Mesenchymal stem cell (in vitro differentiated cells and primary cell): Measurements from ENCODE around the gene GSTT2.
"Not testable (repeated sequence)": the region's sequence is repeated elsewhere in the genome, so short reads cannot be mapped to it uniquely, and the experiment has no call there.

ENCODE experiments used
- DNase-seq: peaks from one replicate; pipeline ENCODE4 v3.0.0-alpha.2; 2013
- H2AFZ ChIP-seq: one replicate; pipeline ENCODE4 v1.6.1; 2013; ENCODE audit warnings: low read depth, mild to moderate bottlenecking, control low read depth, inconsistent platforms, low read length, moderate library complexity
- H2AK5ac ChIP-seq: 2 replicates; pipeline ENCODE4 v1.6.1; 2013; ENCODE audit warnings: low read length, moderate library complexity, mild to moderate bottlenecking, inconsistent platforms; ENCODE audit not compliant: severe bottlenecking
- H2BK120ac ChIP-seq: one replicate; pipeline ENCODE4 v1.6.1; 2013; ENCODE audit warnings: low read depth, mild to moderate bottlenecking, inconsistent platforms, low read length, moderate library complexity
- H2BK12ac ChIP-seq, 2 experiments: one replicate each; pipeline ENCODE4 v1.6.1; 2013; ENCODE audit warnings: inconsistent platforms in 2 of 2, low read length in 2 of 2, mild to moderate bottlenecking in 2 of 2, moderate library complexity in 2 of 2, control low read depth in 1 of 2
- H2BK15ac ChIP-seq: one replicate; pipeline ENCODE4 v1.6.1; 2013; ENCODE audit warnings: mild to moderate bottlenecking, low read depth, inconsistent platforms; ENCODE audit not compliant: poor library complexity, severe bottlenecking
- H2BK5ac ChIP-seq: 2 replicates; pipeline ENCODE4 v1.6.1; 2013; ENCODE audit warnings: low read depth, mild to moderate bottlenecking, low read length, control low read depth, inconsistent platforms; ENCODE audit not compliant: poor library complexity, severe bottlenecking
- H3K14ac ChIP-seq, 2 experiments: one replicate each; pipeline ENCODE4 v1.6.1; 2013; ENCODE audit warnings: inconsistent platforms in 2 of 2, low read length in 2 of 2, control low read depth in 1 of 2, mild to moderate bottlenecking in 1 of 2, moderate library complexity in 1 of 2
- H3K18ac ChIP-seq, 2 experiments: one replicate each; pipeline ENCODE4 v1.6.1; 2013; ENCODE audit warnings: inconsistent platforms in 2 of 2, low read length in 2 of 2, control low read depth in 1 of 2, low read depth in 1 of 2, mild to moderate bottlenecking in 1 of 2
- H3K23ac ChIP-seq, 2 experiments: one replicate each; pipeline ENCODE4 v1.6.1; 2013; ENCODE audit warnings: inconsistent platforms in 2 of 2, low read length in 2 of 2, mild to moderate bottlenecking in 2 of 2, moderate library complexity in 2 of 2, control low read depth in 1 of 2
- H3K27ac ChIP-seq: 2 replicates; pipeline ENCODE4 v1.5.1; 2013; ENCODE audit warnings: mild to moderate bottlenecking, moderate library complexity, low read length, control low read depth, inconsistent platforms; ENCODE audit not compliant: poor library complexity, severe bottlenecking
- H3K27me3 ChIP-seq, 2 experiments: 2 replicates each; pipeline versions ENCODE4 v1.6.1 to v1.7.0; 2013; ENCODE audit warnings: low read length in 2 of 2, mild to moderate bottlenecking in 2 of 2, moderate library complexity in 2 of 2, control low read depth in 1 of 2, inconsistent platforms in 1 of 2; ENCODE audit not compliant: control insufficient read depth in 1 of 2, insufficient read depth in 1 of 2
- H3K36me3 ChIP-seq, 2 experiments: 2 replicates each; pipeline versions ENCODE4 v1.6.1 to v1.7.0; 2013; ENCODE audit warnings: low read length in 2 of 2, control low read depth in 1 of 2, inconsistent platforms in 1 of 2, low read depth in 1 of 2, mild to moderate bottlenecking in 1 of 2; ENCODE audit not compliant: insufficient read depth in 2 of 2, control insufficient read depth in 1 of 2
- H3K4ac ChIP-seq, 2 experiments: one replicate each; pipeline ENCODE4 v1.6.1; 2013; ENCODE audit warnings: inconsistent platforms in 2 of 2, low read length in 2 of 2, mild to moderate bottlenecking in 2 of 2, moderate library complexity in 2 of 2, control low read depth in 1 of 2, low read depth in 1 of 2
- H3K4me1 ChIP-seq: 2 replicates; pipeline ENCODE4 v1.6.1; 2013; ENCODE audit warnings: low read depth, low read length, control low read depth; ENCODE audit not compliant: control insufficient read depth, insufficient read depth
- H3K4me2 ChIP-seq: 2 replicates; pipeline ENCODE4 v1.6.1; 2013; ENCODE audit warnings: low read length, mild to moderate bottlenecking, inconsistent platforms; ENCODE audit not compliant: poor library complexity, severe bottlenecking
- H3K4me3 ChIP-seq, 2 experiments: 2 replicates each; pipeline versions ENCODE4 v1.5.1 to v1.7.0; 2013; ENCODE audit warnings: low read length in 2 of 2, mild to moderate bottlenecking in 2 of 2, control low read depth in 1 of 2, low read depth in 1 of 2; ENCODE audit not compliant: insufficient read depth in 1 of 2
- H3K79me1 ChIP-seq: replicated peaks from 2 replicates; pipeline ENCODE4 v1.6.1; 2013; ENCODE audit warnings: mild to moderate bottlenecking, control low read depth, low read length, inconsistent platforms; ENCODE audit not compliant: poor library complexity, severe bottlenecking
- H3K9ac ChIP-seq: 2 replicates; pipeline ENCODE4 v1.7.0; 2013; ENCODE audit warnings: mild to moderate bottlenecking, low read length, moderate library complexity
- H3K9me3 ChIP-seq: 2 replicates; pipeline ENCODE4 v1.7.0; 2013; ENCODE audit warnings: mild to moderate bottlenecking, low read length; ENCODE audit not compliant: control insufficient read depth
- H4K8ac ChIP-seq: one replicate; pipeline ENCODE4 v1.6.1; 2013; ENCODE audit warnings: inconsistent platforms, mild to moderate bottlenecking, low read length, moderate library complexity
- H4K91ac ChIP-seq: one replicate; pipeline ENCODE4 v1.6.1; 2013; ENCODE audit warnings: mild to moderate bottlenecking, low read length, inconsistent platforms
- WGBS: methylation state at CpG from one replicate; pipeline ENCODE4 v1.1.7; 2013; ENCODE audit warnings: mixed read lengths; 5-methylcytosine and 5-hydroxymethylcytosine counted together

The GSTT2 gene

DNA sequence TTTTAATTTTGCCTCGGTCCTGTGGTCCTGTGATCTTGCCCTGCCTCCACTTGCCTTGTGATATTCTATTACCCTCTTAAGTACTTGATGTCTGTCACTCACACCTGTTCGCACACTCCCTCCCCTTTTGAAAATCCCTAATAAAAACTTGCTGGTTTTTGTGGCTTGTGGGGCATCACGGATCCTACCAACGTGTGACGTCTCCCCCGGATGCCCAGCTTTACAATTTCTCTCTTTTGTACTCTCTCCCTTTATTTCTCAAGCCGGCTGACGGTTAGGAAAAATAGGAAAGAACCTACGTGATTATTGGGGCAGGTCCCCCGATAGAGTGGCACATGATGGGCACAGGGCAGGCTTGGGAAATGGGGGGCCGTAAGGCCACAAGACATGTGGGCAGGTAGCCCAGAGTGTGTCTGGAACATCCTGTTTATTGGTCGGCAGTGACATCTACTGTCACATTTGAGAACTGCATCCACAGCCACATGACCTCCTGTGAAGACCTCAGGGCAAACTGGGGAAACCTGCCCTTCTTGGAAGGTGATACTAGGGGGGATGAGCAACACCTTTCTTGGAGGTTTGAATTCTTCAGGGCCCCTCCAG lies 23.5 kb upstream of the GSTT2 start:
- Histone ChIP-seq H3K9ac (peak overlapping the region; percentile 35), H2AFZ (peak overlapping the region; percentile 51)
- DNase-seq: peak; percentile 74
- not testable (repeated sequence) for H2BK15ac ChIP-seq, H4K8ac ChIP-seq, H3K79me1 ChIP-seq, H3K14ac ChIP-seq, H2AK5ac ChIP-seq, H2BK120ac ChIP-seq, H3K4me2 ChIP-seq, H3K9me3 ChIP-seq, H3K4ac ChIP-seq, H3K18ac ChIP-seq, H3K23ac ChIP-seq, H4K91ac ChIP-seq, H3K4me1 ChIP-seq, H3K4me3 ChIP-seq, H3K27me3 ChIP-seq, H3K36me3 ChIP-seq, H2BK5ac ChIP-seq, H2BK12ac ChIP-seq, H3K27ac ChIP-seq
- 10% methylated on average over 8 of the region's 12 CpGs for WGBS

DNA sequence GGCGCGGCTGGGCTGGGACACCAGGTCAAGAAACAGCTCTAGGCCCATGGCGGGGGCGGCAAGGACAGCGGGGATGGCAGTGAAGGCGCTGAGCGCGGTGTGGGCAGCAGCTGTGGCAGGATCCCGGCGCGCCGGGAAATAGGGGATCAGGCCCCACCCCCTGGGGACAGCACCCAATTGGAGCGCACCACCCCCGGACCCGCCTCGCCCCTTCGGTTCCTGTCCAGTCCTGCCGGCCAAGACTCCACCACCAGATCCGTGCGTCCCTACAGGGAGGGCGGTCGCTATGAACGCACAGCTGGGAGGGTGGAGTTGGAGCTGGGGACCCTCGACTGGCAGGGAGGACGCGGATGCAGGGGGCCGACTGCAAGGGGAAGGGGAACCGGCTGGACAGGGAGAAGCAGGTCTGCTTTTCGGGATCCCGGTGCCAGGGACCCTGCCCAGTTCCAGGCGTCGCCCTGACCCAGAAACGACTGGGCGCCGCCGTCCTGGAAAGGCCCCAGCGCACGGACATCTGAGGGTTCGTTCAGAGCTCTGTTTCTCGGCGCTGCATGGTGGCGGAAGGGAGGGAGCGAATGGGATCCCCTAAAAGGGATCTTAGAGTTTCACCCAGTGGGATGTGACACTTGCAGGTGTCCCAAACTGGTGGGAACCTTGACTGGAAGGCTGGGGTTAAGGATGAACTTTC lies 18.7 kb upstream of the GSTT2 start, which contains the start of gene GSTT2B:
GSTT2B (minus strand) TSS at position 112 of the 688 bp plus-strand sequence; CDS start at position 48, 64 bp downstream.
- H3K9ac ChIP-seq, H2BK12ac ChIP-seq, H3K18ac ChIP-seq, H2BK120ac ChIP-seq, H3K23ac ChIP-seq, H3K4me3 ChIP-seq, DNase-seq, H3K4ac ChIP-seq, H2BK5ac ChIP-seq, H3K9me3 ChIP-seq, H3K4me2 ChIP-seq, H3K36me3 ChIP-seq, H3K27me3 ChIP-seq, H2AK5ac ChIP-seq, H2BK15ac ChIP-seq, H3K79me1 ChIP-seq, H4K8ac ChIP-seq, H3K4me1 ChIP-seq, H4K91ac ChIP-seq, H3K14ac ChIP-seq, H3K27ac ChIP-seq, H2AFZ ChIP-seq: not testable (repeated sequence)
- WGBS: no CpG with 5 or more reads among the region's 43 CpGs

- H3K27me3 ChIP-seq, DNase-seq: not testable (repeated sequence)
- no CpG with 5 or more reads among the region's 18 CpGs for WGBS
Observed at GRCh38 chr22:23966094-23966493, 13.8 kb upstream of the GSTT2 start.

GRCh38 chr22:23966568-23966967 lies 13.4 kb upstream of the GSTT2 start, which contains the start of gene DDTL:
DDTL (plus strand) TSS chr22:23966888; CDS start chr22:23966915, 27 bp downstream.
- not testable (repeated sequence) for H3K4ac ChIP-seq, H3K79me1 ChIP-seq, H3K27ac ChIP-seq, H3K23ac ChIP-seq, H2BK120ac ChIP-seq, DNase-seq, H4K8ac ChIP-seq, H3K9me3 ChIP-seq, H2AFZ ChIP-seq, H3K9ac ChIP-seq, H4K91ac ChIP-seq, H3K14ac ChIP-seq, H3K4me2 ChIP-seq, H3K4me3 ChIP-seq, H2AK5ac ChIP-seq, H2BK12ac ChIP-seq, H3K18ac ChIP-seq, H2BK15ac ChIP-seq, H3K27me3 ChIP-seq, H3K4me1 ChIP-seq, H2BK5ac ChIP-seq
- H3K36me3 ChIP-seq: peaks cover 25 to 27% of the 10 kb centered on the region in 2 experiments
- WGBS: no CpG with 5 or more reads among the region's 30 CpGs

More at GRCh38 chr22:23966094-23966493, 13.8 kb upstream of the GSTT2 start:
- not testable (repeated sequence) for H2AK5ac ChIP-seq, H2BK120ac ChIP-seq, H3K9me3 ChIP-seq, H4K8ac ChIP-seq, H3K4me1 ChIP-seq, H3K9ac ChIP-seq, H2AFZ ChIP-seq, H4K91ac ChIP-seq, H3K4ac ChIP-seq, H2BK12ac ChIP-seq, H2BK15ac ChIP-seq, H2BK5ac ChIP-seq, H3K79me1 ChIP-seq, H3K4me2 ChIP-seq, H3K27ac ChIP-seq, H3K14ac ChIP-seq, H3K4me3 ChIP-seq, H3K23ac ChIP-seq, H3K18ac ChIP-seq
- peaks cover 21 to 22% of the 10 kb centered on the region in 2 experiments for H3K36me3 ChIP-seq
